Erythroblast (primary cell): Measurements from ENCODE around the gene NKPD1.
A peak's percentile ranks its signal among the peaks of the same experiment; 100 is the strongest.
"Not testable (repeated sequence)": the region's sequence is repeated elsewhere in the genome, so short reads cannot be mapped to it uniquely, and the experiment has no call there.

Experiments used
- DNase-seq, 2 experiments: peaks; one replicate each; lab custom pipeline; 2025; lab: John Stamatoyannopoulos, UW
- GATA1 ChIP-seq: IDR thresholded peaks from 2 replicates; pipeline ENCODE4 v1.6.1; 2011; ENCODE audit warnings: low read depth, mild to moderate bottlenecking, control low read depth, low read length, moderate library complexity
- POLR2A ChIP-seq: IDR thresholded peaks from 2 replicates; pipeline ENCODE4 v1.6.1; 2011; ENCODE audit warnings: mild to moderate bottlenecking, low read length

The NKPD1 gene

GRCh38 chr19:45133661-45134060 lies 27.1 kb downstream of the NKPD1 start:
- no peak for TF ChIP-seq GATA1
- TF ChIP-seq POLR2A, result no peak
- DNase-seq, result no peak

GRCh38 chr19:45130888-45131615 lies 29.7 kb downstream of the NKPD1 start:
- TF ChIP-seq POLR2A, result no peak
- no peak for TF ChIP-seq GATA1
- peak in 1 of 2 experiments; percentile 25 for DNase-seq

- DNase-seq, result no peak
- TF ChIP-seq GATA1 (no peak), POLR2A (no peak)
Observed at GRCh38 chr19:45130236-45130635, 30.5 kb downstream of the NKPD1 start.

- TF ChIP-seq POLR2A (no peak), GATA1 (no peak)
- no peak for DNase-seq
Observed at GRCh38 chr19:45128806-45129205, 32.0 kb downstream of the NKPD1 start.

- no peak for TF ChIP-seq POLR2A
- TF ChIP-seq GATA1, result no peak
- no peak for DNase-seq
Observed at GRCh38 chr19:45128146-45128545, 32.6 kb downstream of the NKPD1 start.

- TF ChIP-seq POLR2A (no peak), GATA1 (no peak)
- DNase-seq, result no peak
Observed at GRCh38 chr19:45126654-45127053, 34.1 kb downstream of the NKPD1 start.

GRCh38 chr19:45125975-45126493 lies 34.7 kb downstream of the NKPD1 start:
- peak; percentile 59 to 78 for DNase-seq
- no peak for TF ChIP-seq GATA1
- TF ChIP-seq POLR2A, result no peak

GRCh38 chr19:45125360-45125759 lies 35.4 kb downstream of the NKPD1 start:
- DNase-seq, result no peak
- TF ChIP-seq POLR2A, result no peak

- DNase-seq, result no peak
- TF ChIP-seq POLR2A (no peak), GATA1 (no peak)
Observed at GRCh38 chr19:45124021-45124420, 36.8 kb downstream of the NKPD1 start.

GRCh38 chr19:45123440-45123850 lies 37.3 kb downstream of the NKPD1 start:
- no peak for DNase-seq
- no peak for TF ChIP-seq POLR2A
- TF ChIP-seq GATA1, result no peak

GRCh38 chr19:45122832-45123231 lies 38.0 kb downstream of the NKPD1 start:
- TF ChIP-seq GATA1 (no peak), POLR2A (no peak)
- DNase-seq, result no peak

- DNase-seq, result no peak
- TF ChIP-seq POLR2A, result no peak
Observed at GRCh38 chr19:45121827-45122345, 38.9 kb downstream of the NKPD1 start.

GRCh38 chr19:45119582-45119981 lies 41.2 kb downstream of the NKPD1 start:
- TF ChIP-seq GATA1, result no peak
- no peak for TF ChIP-seq POLR2A
- no peak for DNase-seq

GRCh38 chr19:45118591-45119355 lies 42.0 kb downstream of the NKPD1 start:
- not testable (repeated sequence) for DNase-seq
